IMR-90 (cell line): ENCODE data around the gene FMN1. TPM values are rescaled to one million over a fixed set of nuclear protein-coding genes. Genes with fewer than 3 reads are reported as not detected.

Experiments
- ATAC-seq: fragments of 200-7000 bp; cut with Tn5 transposase; 2 replicates; pipeline ENCODE4 v1.9.1; 2020; ENCODE audit warnings: low read depth, mild to moderate bottlenecking, moderate library complexity
- BruUV-seq: library from RNA; stranded (reverse); fragments of 400-500 nt; replicated peaks from 2 replicates; lab custom pipeline; 2021; lab: Mats Ljungman, UMichigan
- CTCF ChIA-PET: fragments of 300-600 bp; formaldehyde crosslinking; extraction: SDS; loops from one replicate; lab custom pipeline; 2021; ENCODE audit warnings: antibody characterized with exemption; lab: Yijun Ruan, JAX
- POLR2A ChIA-PET: fragments of 300-600 bp; sonication (Branson Sonifier 250); formaldehyde crosslinking; loops from one replicate; lab custom pipeline; 2022; ENCODE audit warnings: antibody characterized with exemption; ENCODE audit not compliant: unreplicated experiment; lab: Charles Lee
- DNase-seq: peaks from one replicate; pipeline ENCODE4 v3.0.0; 2013
- H2AFZ ChIP-seq: replicated peaks from 2 replicates; pipeline ENCODE3; 2013; ENCODE audit warnings: low read length, mild to moderate bottlenecking; ENCODE audit not compliant: poor library complexity
- H2AK5ac ChIP-seq: 2 replicates; pipeline ENCODE4 v1.6.1; 2013; ENCODE audit warnings: low read depth, low read length, inconsistent platforms
- H2AK9ac ChIP-seq: replicated peaks from 2 replicates; pipeline ENCODE3; 2013; ENCODE audit warnings: mild to moderate bottlenecking, low read depth, low read length, moderate library complexity; ENCODE audit not compliant: poor library complexity
- H2BK120ac ChIP-seq: 2 replicates; pipeline ENCODE4 v1.6.1; 2013; ENCODE audit warnings: low read depth, low read length, inconsistent platforms
- H2BK15ac ChIP-seq: 3 replicates; pipeline ENCODE4 v1.6.1; 2013; ENCODE audit warnings: low read depth, low read length, inconsistent platforms
- H2BK20ac ChIP-seq: 2 replicates; pipeline ENCODE4 v1.6.1; 2013; ENCODE audit warnings: low read depth, mild to moderate bottlenecking, inconsistent platforms, low read length, moderate library complexity
- H2BK5ac ChIP-seq: 2 replicates; pipeline ENCODE4 v1.6.1; 2013; ENCODE audit warnings: mild to moderate bottlenecking, low read depth, low read length, inconsistent platforms; ENCODE audit not compliant: poor library complexity, severe bottlenecking
- H3K14ac ChIP-seq: replicated peaks from 2 replicates; pipeline ENCODE4 v1.6.1; 2013; ENCODE audit warnings: low read depth, low read length, inconsistent platforms
- H3K18ac ChIP-seq: 2 replicates; pipeline ENCODE4 v1.6.1; 2013; ENCODE audit warnings: low read depth, low read length, control low read depth
- H3K23ac ChIP-seq: 2 replicates; pipeline ENCODE4 v1.6.1; 2013; ENCODE audit warnings: low read depth, low read length, inconsistent platforms
- H3K27ac ChIP-seq: 2 replicates; pipeline ENCODE4 v1.5.1; 2013; ENCODE audit warnings: mild to moderate bottlenecking, control low read depth, low read length; ENCODE audit not compliant: insufficient read depth
- H3K27me3 ChIP-seq: 2 replicates; pipeline ENCODE4 v1.6.1; 2013; ENCODE audit warnings: low read length; ENCODE audit not compliant: control insufficient read depth, insufficient read depth
- H3K36me3 ChIP-seq: 2 replicates; pipeline ENCODE4 v1.6.1; 2013; ENCODE audit warnings: low read length, mixed read lengths; ENCODE audit not compliant: control insufficient read depth, insufficient read depth
- H3K4ac ChIP-seq: 2 replicates; pipeline ENCODE4 v1.6.1; 2013; ENCODE audit warnings: low read depth, low read length, inconsistent platforms
- H3K4me1 ChIP-seq: 2 replicates; pipeline ENCODE4 v1.6.1; 2013; ENCODE audit warnings: low read length, mixed read lengths; ENCODE audit not compliant: control insufficient read depth, insufficient read depth
- H3K4me2 ChIP-seq: 2 replicates; pipeline ENCODE4 v1.6.1; 2013; ENCODE audit warnings: low read depth, mild to moderate bottlenecking, control low read depth, low read length, moderate library complexity
- H3K4me3 ChIP-seq: 2 replicates; pipeline ENCODE4 v1.5.1; 2013; ENCODE audit warnings: low read depth, mild to moderate bottlenecking, control low read depth, low read length, moderate library complexity; ENCODE audit not compliant: insufficient read depth
- H3K56ac ChIP-seq: 2 replicates; pipeline ENCODE4 v1.6.1; 2013; ENCODE audit warnings: low read length, inconsistent platforms; ENCODE audit not compliant: insufficient read depth; ENCODE audit errors: extremely low read depth
- H3K79me1 ChIP-seq, 2 experiments: 2 replicates each; pipeline ENCODE4 v1.6.1; 2013; ENCODE audit warnings: low read length in 2 of 2, inconsistent platforms in 1 of 2, low read depth in 1 of 2
- H3K9ac ChIP-seq: 2 replicates; pipeline ENCODE4 v1.6.1; 2013; ENCODE audit warnings: low read depth, low read length, control low read depth
- H3K9me1 ChIP-seq: 2 replicates; pipeline ENCODE4 v1.6.1; 2013; ENCODE audit warnings: low read length, inconsistent platforms; ENCODE audit not compliant: insufficient read depth
- H3K9me3 ChIP-seq: 2 replicates; pipeline ENCODE4 v1.6.1; 2013; ENCODE audit warnings: low read length; ENCODE audit not compliant: control insufficient read depth, insufficient read depth
- H4K20me1 ChIP-seq: 2 replicates; pipeline ENCODE4 v1.6.1; 2013; ENCODE audit warnings: low read length, inconsistent platforms; ENCODE audit not compliant: insufficient read depth
- H4K5ac ChIP-seq: 2 replicates; pipeline ENCODE4 v1.6.1; 2013; ENCODE audit warnings: mild to moderate bottlenecking, low read depth, low read length, control low read depth
- H4K8ac ChIP-seq, 2 experiments: 2 replicates each; pipeline ENCODE4 v1.6.1; 2013; ENCODE audit warnings: low read depth in 2 of 2, low read length in 2 of 2, control low read depth in 1 of 2, inconsistent platforms in 1 of 2
- H4K91ac ChIP-seq: 2 replicates; pipeline ENCODE4 v1.6.1; 2013; ENCODE audit warnings: low read depth, low read length, inconsistent platforms; ENCODE audit not compliant: insufficient read depth
- CTCF ChIP-seq: conservative IDR thresholded peaks from 2 replicates; pipeline ENCODE4 v1.5.1; 2012; ENCODE audit warnings: mild to moderate bottlenecking, low read depth, low read length, improper control_type of control experiment
- MAFK ChIP-seq: IDR thresholded peaks from 2 replicates; pipeline ENCODE4 v1.6.1; 2012; ENCODE audit warnings: low read depth, low read length, improper control_type of control experiment
- WGBS, 2 experiments: methylation state at CpG; one replicate each; pipeline versions ENCODE4 v1.1.5 to v1.1.7; 2013; ENCODE audit warnings: missing lambda C conversion rate in 2 of 2; ENCODE audit not compliant: insufficient read length in 1 of 2; ENCODE audit errors: extremely low coverage in 2 of 2; 5-methylcytosine and 5-hydroxymethylcytosine counted together
- dilution Hi-C: fragments of 300-500 bp; cut with HindIII; formaldehyde crosslinking; loops from one replicate; pipeline ENCODE4 v1.14.3; 2018; ENCODE audit warnings: low sequenced_read_pairs; ENCODE audit not compliant: unreplicated experiment
- in situ Hi-C: fragments of 300-500 bp; cut with MboI; formaldehyde crosslinking; loops from 3 replicates; pipeline ENCODE4 v1.14.3; 2019; ENCODE audit warnings: low sequenced_read_pairs, inconsistent platforms, mixed read lengths
- intact Hi-C: fragments of 100-400 bp; cut with micrococcal nuclease; formaldehyde crosslinking; loops from 2 replicates; pipeline ENCODE4 v1.10.0; 2022
- polyA plus RNA-seq, 3 experiments: library from polyadenylated mRNA; depleted of rRNA; stranded (reverse); fragments of >200 nt; gene quantifications; 2 replicates each; pipeline ENCODE4 v1.2.3, GENCODE V29; 2012; ENCODE audit warnings: low replicate concordance in 1 of 3
- total RNA-seq: library from RNA; depleted of rRNA; stranded (reverse); fragments of >200 nt; gene quantifications from 2 replicates; pipeline ENCODE4 v1.2.3, GENCODE V29; 2012

The FMN1 gene
- total and polyA plus RNA-seq, 2 of the 4 experiments (the other 2 are of a cell fraction), result 7.3 to 17.6 TPM

GRCh38 chr15:33169625-33170024 is 24.9 kb downstream of the FMN1 start:
- Histone ChIP-seq H3K9me1 (no peaks in the 10 kb centered on the region), H4K20me1 (no peaks in the 10 kb centered on the region), H2AK5ac (no peak overlapping the region), H3K4me1 (no peaks in the 10 kb centered on the region), H4K91ac (no peak overlapping the region), H3K4me3 (no peak overlapping the region), H3K23ac (no peak overlapping the region), H2BK5ac (no peak overlapping the region), H3K14ac (no peak overlapping the region), H3K56ac (no peak overlapping the region), H3K18ac (no peak overlapping the region), H3K9ac (no peak overlapping the region), H2AFZ (no peak overlapping the region), H4K8ac (no peak overlapping the region), H2BK20ac (no peak overlapping the region), H3K4me2 (no peak overlapping the region), H3K27ac (no peak overlapping the region), H3K36me3 (no peaks in the 10 kb centered on the region), H4K5ac (no peak overlapping the region), H2AK9ac (no peak overlapping the region), H3K27me3 (peaks cover 19% of the 10 kb centered on the region), H3K9me3 (no peaks in the 10 kb centered on the region), H3K79me1 (no peaks in the 10 kb centered on the region), H2BK120ac (no peak overlapping the region), H2BK15ac (no peak overlapping the region), H3K4ac (no peak overlapping the region)
- ATAC-seq (no peak), DNase-seq (no peak)
- ChIA-PET CTCF (interaction anchor here (0.7 kb wide), 1 partner anchor 88 kb away, joined by 3 read pairs; no protein-coding TSS in a partner anchor), POLR2A (no interaction called here)
- TF ChIP-seq CTCF (no peak), MAFK (peak; percentile 56; the same call in 1 of the 2 replicates)
- dilution Hi-C loops, result no loop called here
- no CpG with 5 or more reads among the region's 3 CpGs for WGBS, 2 experiments
- no TSS peak for BruUV-seq
- in situ Hi-C loops, result no loop called here
- intact Hi-C loops, result no loop called here
